Measurements from ENCODE around the gene BCS1L.

DNA sequence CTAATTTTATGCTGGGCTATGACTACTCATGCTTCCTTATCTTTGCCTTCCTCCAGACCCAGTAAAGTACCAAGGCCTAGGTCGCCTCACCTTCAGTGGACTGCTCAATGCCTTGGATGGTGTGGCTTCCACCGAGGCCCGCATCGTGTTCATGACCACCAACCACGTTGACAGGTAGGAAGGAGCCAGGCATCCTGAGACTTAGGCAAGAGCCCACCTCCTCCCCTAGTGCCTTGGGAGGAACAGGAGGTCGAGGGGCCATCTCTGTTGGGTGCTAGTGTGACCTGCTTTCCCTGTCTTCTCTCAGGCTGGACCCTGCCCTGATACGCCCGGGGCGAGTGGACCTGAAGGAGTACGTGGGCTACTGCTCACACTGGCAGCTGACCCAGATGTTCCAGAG lies 3.3 kb downstream of the BCS1L start:
- no peak for TF ChIP-seq POLR2A (IDR thresholded peaks at IDR 0.05; ENCODE audit: low read length)
- TF ChIP-seq GATA1 (IDR thresholded peaks at IDR 0.05; ENCODE audit: low read depth, low read length): no peak
